RCC 7860 (cell line): Measurements from ENCODE around the gene DERL3.

Experiments used
- DNase-seq: peaks from one replicate; pipeline ENCODE4 v3.0.0-alpha.2; 2015; ENCODE audit warnings: low spot score
- FAIRE-seq: peaks from 2 replicates; lab custom pipeline; 2012; peaks lifted over from hg19 to GRCh38; lab: Jason Lieb, UNC

The DERL3 gene

DNA sequence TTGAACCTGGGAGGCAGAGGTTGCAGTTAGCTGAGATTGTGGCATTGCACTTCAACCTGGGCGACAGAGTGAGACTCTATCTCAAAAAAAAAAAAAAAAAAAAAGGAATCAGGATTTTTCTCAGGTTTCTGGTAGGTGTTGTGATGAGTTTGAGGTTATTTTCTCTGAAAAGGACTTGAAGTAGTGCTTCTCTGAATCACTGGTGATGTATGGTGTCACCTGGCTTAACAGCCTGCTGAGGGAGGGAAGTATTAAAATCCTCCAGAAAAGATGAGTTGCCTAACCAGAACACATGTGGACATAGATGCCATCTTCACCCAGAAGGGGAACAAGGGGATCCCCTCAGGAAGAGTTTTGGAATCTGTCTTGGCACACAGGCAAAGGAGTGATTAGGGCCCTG, 32.0 kb downstream of the DERL3 start:
- FAIRE-seq, result no peak
- no peak for DNase-seq

DNA sequence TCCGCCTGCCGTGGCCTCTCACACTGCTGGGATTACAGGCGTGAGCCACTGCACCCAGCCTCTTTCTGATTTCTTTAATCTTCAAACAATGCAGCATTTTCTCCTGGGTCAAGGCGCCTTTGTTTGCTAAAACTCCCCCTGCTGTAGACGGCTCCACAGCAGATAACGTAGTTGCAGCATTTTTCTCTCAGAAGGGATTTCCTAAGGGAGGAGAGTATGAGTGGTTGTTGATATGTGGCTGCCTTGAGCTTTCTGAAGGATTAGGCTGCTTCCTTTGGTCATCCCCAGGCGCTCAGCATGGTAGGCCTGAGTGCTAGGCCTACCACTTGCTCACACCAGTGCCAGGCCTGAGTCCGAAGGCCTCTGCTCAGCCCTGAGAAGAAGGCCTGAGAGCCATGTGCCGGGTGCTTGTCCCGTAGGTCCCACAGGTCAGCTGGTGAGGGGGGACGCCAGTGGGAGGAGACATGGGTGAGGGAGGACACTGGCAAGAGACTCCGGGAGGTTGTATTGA, 34.0 kb downstream of the DERL3 start:
- FAIRE-seq (no peak), DNase-seq (no peak)

DNA sequence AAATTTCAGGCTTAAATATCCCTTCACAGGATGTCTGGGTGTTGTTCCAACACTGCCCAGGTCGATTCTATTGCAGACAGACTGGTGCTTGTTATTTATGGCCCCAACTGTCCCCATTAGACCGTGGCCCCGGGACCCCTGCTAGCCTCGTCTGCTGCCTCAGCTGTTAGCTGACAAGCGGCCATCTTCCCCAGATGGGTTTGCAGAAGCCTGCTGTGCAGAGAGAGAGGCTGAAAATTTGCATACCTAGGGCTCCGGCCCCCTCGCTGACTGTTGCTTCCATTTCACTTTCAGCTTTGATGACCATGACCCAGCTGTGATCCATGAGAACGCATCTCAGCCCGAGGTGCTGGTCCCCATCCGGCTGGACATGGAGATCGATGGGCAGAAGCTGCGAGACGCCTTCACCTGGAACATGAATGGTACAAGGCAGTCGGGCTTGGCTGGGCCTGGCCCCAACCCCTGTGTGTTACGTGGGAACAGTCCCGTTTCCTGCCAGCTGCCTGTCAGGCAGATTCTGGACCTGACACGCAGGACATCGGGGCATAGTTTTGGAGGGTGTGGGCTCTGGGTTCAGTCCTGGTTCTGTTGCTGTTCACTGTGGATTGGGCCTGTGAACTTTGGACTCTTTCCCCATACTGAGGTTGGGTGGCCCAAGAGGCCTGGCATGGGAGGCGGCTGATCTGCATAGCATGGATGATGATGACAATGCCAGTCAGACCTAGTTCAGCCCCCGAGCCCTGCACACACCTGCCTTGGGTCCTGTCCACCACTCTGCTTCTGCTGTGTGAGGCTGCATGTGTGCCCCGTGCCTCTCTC, 35.6 kb downstream of the DERL3 start:
- no peak for DNase-seq
- FAIRE-seq, result no peak

DNA sequence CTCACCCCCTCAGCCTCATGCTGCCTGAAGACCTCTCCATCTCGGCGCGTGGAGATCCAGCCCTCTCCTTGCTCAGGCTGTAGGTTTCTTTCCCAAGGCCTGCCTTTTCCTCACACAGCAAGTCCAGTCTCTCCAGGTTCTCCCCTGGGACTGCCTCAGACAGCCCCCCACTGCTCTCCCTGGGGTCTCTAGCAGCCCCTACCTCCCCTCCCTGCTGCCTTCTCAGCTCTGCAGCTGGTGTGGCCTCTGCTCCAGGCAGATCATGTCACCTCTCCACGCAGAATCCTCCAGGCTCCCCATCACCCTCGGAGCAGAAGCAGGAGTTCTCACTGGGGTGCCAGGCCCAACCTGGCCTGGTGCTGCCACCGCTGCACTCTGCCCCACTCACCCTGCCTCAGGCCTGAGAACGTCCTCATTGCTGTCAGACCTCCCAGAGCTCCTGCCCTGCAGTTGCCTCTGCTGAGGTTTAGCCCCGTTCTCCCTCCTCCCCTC, 36.9 kb downstream of the DERL3 start:
- no peak for FAIRE-seq

DNA sequence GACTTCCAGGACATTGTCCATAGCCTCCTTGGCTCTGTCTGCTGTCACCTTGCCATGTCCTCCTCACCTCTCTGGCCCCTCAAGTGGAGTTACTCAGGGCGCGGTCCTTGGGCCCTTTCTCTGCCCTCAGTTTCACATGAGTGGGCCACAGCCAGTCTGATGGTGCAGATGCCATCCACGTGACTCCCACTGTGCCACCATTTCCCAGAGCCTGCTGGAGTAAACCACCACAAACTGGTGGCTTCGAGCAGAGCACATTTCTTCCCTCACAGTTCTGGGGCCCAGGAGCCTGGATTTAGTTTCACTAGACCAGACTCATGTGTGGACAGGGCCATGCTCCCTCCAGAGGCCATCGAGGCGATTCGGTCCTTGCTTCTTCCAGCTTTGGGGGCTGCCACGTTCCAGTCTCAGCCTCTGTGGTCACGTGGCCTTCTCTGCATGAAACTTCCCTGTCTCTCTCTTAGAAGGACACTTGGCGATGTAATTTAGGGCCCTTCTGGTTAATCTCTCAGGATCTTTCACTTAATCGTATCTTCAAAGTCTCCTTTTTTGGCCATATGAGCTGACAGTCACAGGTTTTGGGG, 37.5 kb downstream of the DERL3 start:
- FAIRE-seq, result no peak

More for the DNA sequence above, 36.9 kb downstream of the DERL3 start:
- DNase-seq, result no peak

DNA sequence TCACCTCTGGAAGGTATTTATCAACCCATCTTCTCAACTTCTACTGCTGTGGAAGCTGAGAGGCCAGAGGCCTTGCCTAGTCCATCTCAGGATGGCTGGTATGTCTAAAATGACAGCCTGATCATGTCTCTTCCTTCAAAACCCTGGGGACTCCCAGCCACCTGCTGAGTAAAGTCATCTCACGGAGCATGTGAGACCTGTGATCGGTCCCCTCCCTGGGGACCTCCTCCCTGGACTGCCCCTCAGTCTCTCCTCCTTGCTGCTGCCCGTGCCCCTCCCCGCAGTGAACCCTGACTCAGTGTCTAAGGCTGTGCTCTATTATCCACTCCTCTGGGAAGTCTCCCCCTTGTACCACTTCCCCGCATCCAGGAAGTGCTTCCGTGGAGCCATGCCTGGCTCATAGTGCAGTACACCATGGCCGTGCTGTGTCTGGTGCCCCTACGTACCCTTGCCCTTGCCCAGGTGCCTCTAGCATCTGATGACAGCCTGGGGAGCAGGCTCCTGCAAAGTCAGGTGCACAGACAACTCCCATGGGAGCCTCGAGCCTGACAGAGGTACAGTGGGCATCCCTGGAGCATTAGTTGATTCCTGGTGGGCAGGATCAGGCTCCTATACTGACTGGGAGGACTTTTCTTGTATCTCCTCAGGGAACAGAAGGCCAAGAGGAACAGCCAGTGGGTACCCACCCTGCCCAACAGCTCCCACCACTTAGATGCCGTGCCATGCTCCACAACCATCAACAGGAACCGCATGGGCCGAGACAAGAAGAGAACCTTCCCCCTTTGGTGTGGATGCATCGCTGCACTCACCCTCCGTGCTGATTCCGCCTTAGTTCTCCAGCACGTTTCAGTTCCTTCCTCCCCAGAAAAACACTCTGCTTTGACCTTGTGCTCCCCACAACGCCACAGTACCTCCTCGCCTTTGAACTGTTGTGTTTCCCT, 38.2 kb downstream of the DERL3 start:
- no peak for FAIRE-seq

More for the DNA sequence above, 37.5 kb downstream of the DERL3 start:
- no peak for DNase-seq

DNA sequence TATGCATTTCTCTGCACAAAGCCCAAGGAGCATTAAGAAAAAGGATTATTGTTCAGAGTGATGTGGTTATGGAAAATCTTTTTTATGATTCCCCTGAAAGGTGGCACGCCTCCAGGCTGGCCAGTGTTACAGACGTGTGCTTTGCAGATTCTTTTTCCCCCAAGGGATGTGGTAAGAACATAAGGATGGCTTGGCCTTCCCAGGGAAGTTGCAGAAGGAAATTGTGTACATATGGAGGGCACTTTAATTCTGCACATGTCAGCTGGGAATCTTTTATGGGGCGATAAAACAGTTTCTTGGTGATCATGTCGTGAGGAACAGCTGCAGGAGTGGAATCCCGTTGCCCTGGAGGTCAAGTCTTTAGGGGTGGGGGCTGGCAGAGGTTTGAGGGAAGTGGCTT, 42.3 kb downstream of the DERL3 start:
- no peak for DNase-seq
- no peak for FAIRE-seq

More for the DNA sequence above, 38.2 kb downstream of the DERL3 start:
- DNase-seq, result no peak

DNA sequence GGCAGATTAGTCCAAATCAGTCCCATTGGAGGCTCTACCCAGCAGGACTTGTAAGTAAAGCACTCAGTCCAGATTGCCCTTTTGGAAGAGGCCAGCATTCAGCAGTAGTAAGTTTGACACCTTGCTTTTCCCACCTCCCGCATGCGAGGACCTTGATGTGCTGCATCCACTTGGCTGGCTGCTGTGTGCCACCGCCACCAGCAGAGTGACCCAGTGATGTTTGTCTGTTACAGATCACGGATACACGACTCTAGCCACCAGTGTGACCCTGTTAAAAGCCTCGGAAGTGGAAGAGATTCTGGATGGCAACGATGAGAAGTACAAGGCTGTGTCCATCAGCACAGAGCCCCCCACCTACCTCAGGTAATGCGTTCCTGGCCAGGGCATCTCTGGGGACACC, 45.5 kb downstream of the DERL3 start:
- no peak for FAIRE-seq
- no peak for DNase-seq

DNA sequence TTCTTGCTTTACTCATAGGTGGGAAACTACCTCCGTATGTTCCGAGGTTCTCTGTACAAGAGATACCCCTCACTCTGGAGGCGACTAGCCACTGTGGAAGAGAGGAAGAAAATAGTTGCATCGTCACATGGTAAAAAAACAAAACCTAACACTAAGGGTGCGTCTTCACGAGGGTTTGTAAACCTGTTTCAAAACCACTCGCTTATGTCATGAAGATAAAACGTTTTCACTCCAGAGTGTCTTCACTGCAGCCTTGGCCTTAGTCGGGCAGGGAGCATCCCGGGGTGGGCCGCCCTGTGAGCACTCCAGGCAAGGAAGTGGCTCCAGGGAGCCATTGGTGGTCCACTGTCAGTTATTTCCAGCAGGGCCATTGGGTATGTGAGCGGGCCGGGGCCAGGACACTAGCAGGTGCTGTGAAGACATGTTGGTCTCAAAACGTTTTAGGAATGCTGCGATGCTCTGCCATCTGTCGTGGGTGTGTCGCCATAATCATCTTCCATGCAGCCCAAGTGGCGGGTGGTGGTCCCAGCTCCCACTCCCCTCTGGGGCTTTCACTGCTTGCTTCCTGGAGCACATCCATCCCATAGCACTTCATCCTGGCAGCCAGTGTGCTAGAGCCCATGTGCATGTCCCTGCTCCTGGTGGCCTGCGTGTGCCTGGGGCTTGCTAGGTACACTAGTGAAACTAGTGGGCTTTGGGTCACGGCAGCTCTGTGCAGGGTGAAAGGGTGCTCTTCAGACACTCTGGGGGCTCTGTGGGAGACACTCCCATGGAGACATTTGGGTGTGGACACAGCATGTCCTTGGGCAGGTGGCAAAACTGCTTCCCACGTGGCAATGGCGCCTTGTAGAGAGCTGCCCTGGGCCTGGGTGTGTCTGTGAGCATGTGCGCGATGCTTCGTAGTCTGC, 46.8 kb downstream of the DERL3 start:
- FAIRE-seq, result no peak
- DNase-seq, result no peak

DNA sequence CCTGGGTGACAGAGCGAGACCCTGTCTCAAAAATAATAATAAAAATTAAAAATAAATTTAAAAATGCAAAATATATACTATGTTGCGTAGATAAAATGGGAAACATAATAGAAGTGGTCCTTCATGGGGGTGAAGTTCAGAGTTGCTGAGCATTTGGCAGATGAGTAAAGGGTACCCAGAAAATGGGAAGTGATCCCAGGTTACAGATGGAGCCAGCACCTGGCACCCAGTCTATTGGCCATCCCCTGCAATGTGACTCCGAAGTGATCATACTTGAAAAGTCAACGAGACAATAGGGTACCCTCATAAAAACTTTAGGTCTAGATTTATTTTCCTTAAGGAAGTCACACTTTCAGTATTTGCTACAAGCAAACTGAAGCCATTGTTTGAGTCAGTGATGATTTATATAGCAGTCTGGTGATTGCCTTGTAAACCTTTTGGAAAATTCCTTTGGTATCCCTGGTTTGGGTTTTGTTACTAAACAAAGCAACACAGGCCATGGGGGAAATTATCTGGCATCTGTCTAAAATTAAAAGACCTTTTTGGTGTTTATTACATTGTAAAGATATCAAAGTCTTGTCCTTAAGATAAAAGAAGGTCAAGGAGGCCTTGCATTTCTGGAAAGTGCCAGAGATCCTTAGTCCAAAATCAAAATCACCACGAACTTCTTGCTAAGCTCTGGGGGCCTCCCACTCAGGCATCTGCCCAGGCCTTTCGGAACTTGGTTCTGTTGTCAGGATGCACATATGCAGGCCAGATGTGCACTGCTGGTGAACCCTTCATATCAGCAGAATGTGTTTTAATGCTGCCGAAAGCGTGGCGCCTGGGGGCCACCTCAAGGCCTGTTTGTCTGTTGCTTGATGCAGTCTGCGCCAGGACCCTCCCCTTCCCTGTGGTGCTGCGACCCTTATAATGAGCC, 47.7 kb downstream of the DERL3 start:
- FAIRE-seq (no peak), DNase-seq (no peak)

DNA sequence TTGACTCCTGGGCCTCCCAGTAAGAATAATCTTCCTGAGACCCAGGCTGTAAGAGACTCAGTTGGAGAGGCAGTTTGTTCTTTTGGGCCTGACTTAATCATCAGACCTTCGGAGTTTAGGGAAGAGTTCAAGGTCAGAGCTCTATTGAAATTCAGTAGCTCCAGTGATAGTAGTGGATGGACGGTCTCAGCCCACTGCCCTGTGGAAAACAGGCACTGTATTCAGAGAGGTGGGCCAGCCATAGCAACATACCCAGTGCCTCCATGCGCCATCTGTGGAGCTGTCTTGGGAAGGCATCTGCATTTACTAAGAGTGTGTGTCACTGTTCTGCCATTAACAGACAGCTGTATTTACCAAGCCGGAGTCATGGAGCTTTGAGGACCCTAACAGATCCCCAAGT, 49.2 kb downstream of the DERL3 start:
- no peak for FAIRE-seq
- no peak for DNase-seq

DNA sequence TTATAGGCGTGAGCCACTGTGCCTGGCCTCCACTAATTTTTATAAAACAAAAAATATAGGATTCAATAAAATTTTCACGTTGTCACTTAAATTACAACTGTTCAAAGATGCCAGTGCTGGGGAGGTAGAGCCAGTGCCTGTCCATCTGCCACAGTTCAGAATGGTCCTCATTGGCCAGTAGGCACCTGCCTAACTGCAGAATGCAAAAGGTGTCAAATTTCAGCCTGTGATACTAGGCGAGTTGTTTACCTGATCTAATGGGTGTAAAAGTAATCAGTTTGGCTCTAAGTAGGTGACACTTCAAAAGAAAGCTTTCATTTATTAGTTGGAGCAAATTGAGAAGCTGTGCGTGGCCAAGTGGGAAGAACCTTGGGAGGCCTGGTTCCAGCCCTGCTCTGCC, 49.7 kb downstream of the DERL3 start:
- DNase-seq (no peak), FAIRE-seq (no peak)

DNA sequence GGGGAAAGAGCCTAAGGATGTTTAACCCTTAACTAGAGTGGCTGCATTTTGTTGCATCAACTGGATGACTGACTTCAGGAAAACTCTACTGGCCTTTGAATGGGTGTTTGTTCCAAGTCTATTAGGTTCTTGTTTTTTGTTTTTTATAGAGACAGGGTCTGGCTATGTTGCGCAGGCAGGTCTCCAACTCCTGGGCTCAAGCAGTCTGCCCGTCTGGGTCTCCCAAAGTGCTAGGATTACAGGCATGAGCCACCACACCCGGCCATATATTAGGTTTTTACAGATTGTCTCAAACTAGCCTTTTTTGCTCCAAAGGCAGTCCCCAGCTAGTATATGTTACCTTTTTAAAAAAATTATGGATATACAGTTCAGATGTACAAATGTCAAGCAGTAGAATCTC, 50.9 kb downstream of the DERL3 start:
- FAIRE-seq (no peak), DNase-seq (no peak)

DNA sequence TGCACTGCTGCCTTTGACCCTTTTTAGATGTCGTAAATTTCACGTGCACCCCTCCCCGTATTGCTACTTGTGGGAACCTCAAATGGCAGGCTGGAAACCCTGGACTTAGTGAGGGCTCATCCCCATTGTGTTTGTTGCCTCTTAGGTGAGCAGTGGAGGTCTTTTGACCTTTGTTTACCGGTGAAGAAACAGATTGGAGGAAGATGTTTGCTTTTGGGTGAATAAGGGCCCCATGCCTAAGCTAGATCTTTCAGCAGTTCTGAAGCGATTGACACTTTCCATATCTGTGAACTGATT, 51.3 kb downstream of the DERL3 start:
- FAIRE-seq (no peak), DNase-seq (no peak)

DNA sequence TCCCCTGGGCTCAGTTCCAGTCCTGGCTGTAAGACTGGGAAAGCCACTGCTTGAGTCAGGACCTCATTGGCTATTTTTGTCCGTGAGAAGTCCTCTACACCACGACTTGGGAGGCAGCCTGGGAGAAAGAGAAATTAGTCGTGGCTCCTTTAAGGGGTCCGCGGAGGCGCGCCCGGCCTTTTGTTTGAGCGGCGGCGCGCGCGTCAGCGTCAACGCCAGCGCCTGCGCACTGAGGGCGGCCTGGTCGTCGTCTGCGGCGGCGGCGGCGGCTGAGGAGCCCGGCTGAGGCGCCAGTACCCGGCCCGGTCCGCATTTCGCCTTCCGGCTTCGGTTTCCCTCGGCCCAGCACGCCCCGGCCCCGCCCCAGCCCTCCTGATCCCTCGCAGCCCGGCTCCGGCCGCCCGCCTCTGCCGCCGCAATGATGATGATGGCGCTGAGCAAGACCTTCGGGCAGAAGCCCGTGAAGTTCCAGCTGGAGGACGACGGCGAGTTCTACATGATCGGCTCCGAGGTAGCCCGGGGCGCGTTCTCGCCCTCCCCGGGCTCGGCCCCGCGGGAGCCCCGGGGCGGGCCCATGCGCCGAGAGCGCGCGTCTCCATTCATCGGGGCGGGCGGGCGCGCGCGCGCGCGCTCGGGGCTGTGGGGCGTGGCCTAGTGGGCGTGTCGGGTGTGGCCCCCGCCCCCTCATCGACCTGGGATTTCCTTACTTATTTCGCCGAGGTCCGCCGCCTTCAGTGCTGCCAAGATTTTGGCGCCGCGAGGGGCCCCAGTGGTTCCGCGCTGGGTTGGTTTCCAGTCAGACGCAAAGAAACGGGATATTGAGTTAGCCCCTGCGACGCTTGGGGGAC, 51.8 kb downstream of the DERL3 start, which contains the start of gene SMARCB1:
SMARCB1 (plus strand) TSS at position 215 of the 848 bp plus-strand sequence; CDS start at position 419, 204 bp downstream.
- peak; percentile 69 for DNase-seq
- FAIRE-seq, result no peak

DNA sequence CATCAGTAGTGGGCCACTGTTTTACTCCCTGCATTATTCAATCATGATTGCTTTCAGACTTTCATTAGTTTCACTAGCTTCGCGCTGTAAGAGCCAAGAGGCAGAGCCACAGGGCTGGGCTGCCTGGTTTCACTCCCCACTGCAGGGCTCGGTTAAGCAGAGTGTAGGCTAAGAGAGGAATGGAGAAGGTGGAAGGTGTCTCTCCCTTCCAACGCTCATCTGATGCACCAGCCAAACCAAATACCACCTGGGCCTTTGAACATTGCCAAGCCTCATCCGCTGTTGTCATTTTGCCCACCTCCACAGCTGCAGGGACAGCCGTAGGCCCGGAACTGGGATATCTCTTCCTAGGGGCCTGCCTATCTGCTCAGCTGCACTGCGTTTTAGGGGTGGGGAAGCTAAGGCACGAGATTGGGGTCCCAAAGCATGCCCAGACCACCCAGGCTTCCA, 52.5 kb downstream of the DERL3 start:
- no peak for FAIRE-seq
- DNase-seq, result no peak
